ENCODE measurements around the gene DDX1.

GRCh38 chr2:15588329-15588919 lies 3.2 kb upstream of the DDX1 start:
- TF ChIP-seq EZH2phosphoT487 (IDR thresholded peaks at IDR 0.05) (no peak), CTCF (IDR thresholded peaks at IDR 0.05) (peak; percentile 76), EZH2 (IDR thresholded peaks at IDR 0.05) (no peak)

Measured in neural progenitor cell (in vitro differentiated cells).